ENCODE measurements around the gene DCC. TPM values are rescaled to one million over a fixed set of nuclear protein-coding genes. Genes with fewer than 3 reads are reported as not detected.

The DCC gene
- total and polyA plus RNA-seq, 2 donors (not counting 1 experiment from before 2014, with no cell fraction given), result 0.14 TPM; not detected in 1

GRCh38 chr18:53421869-53422268, 1081.9 kb downstream of the DCC start:
- Histone ChIP-seq H3K9me3 (ENCODE audit: control insufficient read depth, insufficient read depth, low read depth, low read length) (no peaks in the 10 kb centered on the region), H2AFZ (ENCODE audit: low read length) (no peak overlapping the region), H3K4me1 (ENCODE audit: control insufficient read depth, extremely low read depth, insufficient read depth, low read length) (no peaks in the 10 kb centered on the region), H3K36me3 (ENCODE audit: control insufficient read depth, insufficient read depth, low read length) (no peaks in the 10 kb centered on the region), H3K9ac (ENCODE audit: insufficient read depth, low read length) (no peak overlapping the region), H3K4me3 (replicated peaks in 1 of 4; ENCODE audit: control extremely low read depth in 1 of 4, insufficient read depth in 1 of 4, low read depth in 3 of 4, low read length in 4 of 4) (no peak overlapping the region), H3K27ac (ENCODE audit: insufficient read depth, low read length) (no peak overlapping the region), H4K20me1 (ENCODE audit: control insufficient read depth, extremely low read depth, insufficient read depth, low read length) (no peaks in the 10 kb centered on the region), H3K79me2 (ENCODE audit: control insufficient read depth, insufficient read depth, low read length) (no peaks in the 10 kb centered on the region), H3K4me2 (ENCODE audit: extremely low read depth, insufficient read depth, low read length) (no peak overlapping the region), H3K27me3 (ENCODE audit: control insufficient read depth, insufficient read depth, low read length) (no peaks in the 10 kb centered on the region)
- TF ChIP-seq EZH2 (IDR thresholded peaks at IDR 0.05; ENCODE audit: low read length, missing control alignments), result no peak
- no peak for TF ChIP-seq CTCF (conservative IDR thresholded peaks at IDR 0.05 in 1 of 2, IDR thresholded peaks at IDR 0.05 in 1 of 2; ENCODE audit: low read depth in 1 of 2, low read length in 2 of 2)
- DNase-seq (ENCODE audit: low read depth in 2 of 2), result no peak

- Histone ChIP-seq H2AFZ (ENCODE audit: low read length) (no peak overlapping the region), H3K27ac (ENCODE audit: insufficient read depth, low read length) (no peak overlapping the region), H3K27me3 (ENCODE audit: control insufficient read depth, insufficient read depth, low read length) (no peaks in the 10 kb centered on the region), H3K4me1 (ENCODE audit: control insufficient read depth, extremely low read depth, insufficient read depth, low read length) (no peaks in the 10 kb centered on the region), H3K36me3 (ENCODE audit: control insufficient read depth, insufficient read depth, low read length) (no peaks in the 10 kb centered on the region), H3K4me2 (ENCODE audit: extremely low read depth, insufficient read depth, low read length) (no peak overlapping the region), H4K20me1 (ENCODE audit: control insufficient read depth, extremely low read depth, insufficient read depth, low read length) (no peaks in the 10 kb centered on the region), H3K9ac (ENCODE audit: insufficient read depth, low read length) (no peak overlapping the region), H3K79me2 (ENCODE audit: control insufficient read depth, insufficient read depth, low read length) (no peaks in the 10 kb centered on the region), H3K9me3 (ENCODE audit: control insufficient read depth, insufficient read depth, low read depth, low read length) (no peaks in the 10 kb centered on the region), H3K4me3 (replicated peaks in 1 of 4; ENCODE audit: control extremely low read depth in 1 of 4, insufficient read depth in 1 of 4, low read depth in 3 of 4, low read length in 4 of 4) (no peak overlapping the region)
- no peak for TF ChIP-seq CTCF (conservative IDR thresholded peaks at IDR 0.05 in 1 of 2, IDR thresholded peaks at IDR 0.05 in 1 of 2; ENCODE audit: low read depth in 1 of 2, low read length in 2 of 2)
- no peak for TF ChIP-seq EZH2 (IDR thresholded peaks at IDR 0.05; ENCODE audit: low read length, missing control alignments)
- no peak for DNase-seq (ENCODE audit: low read depth in 2 of 2)
Measured at GRCh38 chr18:53422896-53423295, 1082.9 kb downstream of the DCC start.

- H3K4me1 ChIP-seq (ENCODE audit: control insufficient read depth, extremely low read depth, insufficient read depth, low read length), result no peaks in the 10 kb centered on the region
- no peak overlapping the region for H3K4me2 ChIP-seq (ENCODE audit: extremely low read depth, insufficient read depth, low read length)
- TF ChIP-seq EZH2 (IDR thresholded peaks at IDR 0.05; ENCODE audit: low read length, missing control alignments) (no peak), CTCF (conservative IDR thresholded peaks at IDR 0.05 in 1 of 2, IDR thresholded peaks at IDR 0.05 in 1 of 2; ENCODE audit: low read depth in 1 of 2, low read length in 2 of 2) (no peak)
Measured at GRCh38 chr18:53426666-53427184, 1086.7 kb downstream of the DCC start.

More at GRCh38 chr18:53426666-53427184, 1086.7 kb downstream of the DCC start:
- Histone ChIP-seq H2AFZ (ENCODE audit: low read length) (no peak overlapping the region), H4K20me1 (ENCODE audit: control insufficient read depth, extremely low read depth, insufficient read depth, low read length) (no peaks in the 10 kb centered on the region), H3K9ac (ENCODE audit: insufficient read depth, low read length) (no peak overlapping the region), H3K9me3 (ENCODE audit: control insufficient read depth, insufficient read depth, low read depth, low read length) (no peaks in the 10 kb centered on the region), H3K36me3 (ENCODE audit: control insufficient read depth, insufficient read depth, low read length) (no peaks in the 10 kb centered on the region), H3K79me2 (ENCODE audit: control insufficient read depth, insufficient read depth, low read length) (no peaks in the 10 kb centered on the region), H3K4me3 (replicated peaks in 1 of 4; ENCODE audit: control extremely low read depth in 1 of 4, insufficient read depth in 1 of 4, low read depth in 3 of 4, low read length in 4 of 4) (no peak overlapping the region), H3K27me3 (ENCODE audit: control insufficient read depth, insufficient read depth, low read length) (no peaks in the 10 kb centered on the region), H3K27ac (ENCODE audit: insufficient read depth, low read length) (no peak overlapping the region)
- DNase-seq (ENCODE audit: low read depth in 2 of 2), result no peak

All from fibroblast of lung (primary cell).